Right lobe of liver (tissue), 6 donors: ENCODE measurements around the gene DHX34. TPM values are rescaled to one million over a fixed set of nuclear protein-coding genes. Genes with fewer than 3 reads are reported as not detected.
A peak's percentile ranks its signal among the peaks of the same experiment; 100 is the strongest.

Source experiments
- ATAC-seq, 4 donors: fragments of 200-7000 bp; cut with Tn5 transposase; one replicate each; pipeline ENCODE4 v1.9.1; 2020; ENCODE audit warnings: mild to moderate bottlenecking in 4 of 4, moderate library complexity in 4 of 4
- DNase-seq, 3 donors: peaks; one replicate each; pipeline ENCODE4 v3.0.0-alpha.2; 2020
- H3K27ac ChIP-seq, 3 donors: fragments of 200-600 bp; one replicate each; pipeline ENCODE4 v1.8.0; 2022
- H3K27me3 ChIP-seq, 2 donors: fragments of 200-600 bp; one replicate each; pipeline ENCODE4 v1.8.0; 2022
- H3K36me3 ChIP-seq, 4 donors: fragments of 200-600 bp; sonication (generic) in 1 of 4; one replicate each; pipeline versions ENCODE4 v1.5.1 to v1.8.0; 2017 to 2022; ENCODE audit warnings: control low read depth in 1 of 4
- H3K4me1 ChIP-seq, 4 donors: fragments of 200-600 bp; sonication (generic) in 1 of 4; one replicate each; pipeline versions ENCODE4 v1.5.1 to v1.8.0; 2017 to 2022; ENCODE audit warnings: control low read depth in 1 of 4
- H3K4me3 ChIP-seq, 3 donors: fragments of 200-600 bp; one replicate each; pipeline ENCODE4 v1.8.0; 2022
- H3K9me3 ChIP-seq, 4 donors: fragments of 200-600 bp; sonication (generic) in 1 of 4; one replicate each; pipeline versions ENCODE4 v1.5.1 to v1.8.0; 2017 to 2022; ENCODE audit warnings: control low read depth in 1 of 4
- CTCF ChIP-seq, 4 donors: fragments of 200-600 bp in 3 of 4; fragments of 450-650 bp in 1 of 4; IDR thresholded peaks; one replicate each; pipeline versions ENCODE4 v1.5.1 to v1.8.0; 2016 to 2022; ENCODE audit warnings: antibody characterized with exemption in 4 of 4, mild to moderate bottlenecking in 2 of 4
- POLR2A ChIP-seq: fragments of 450-650 bp; IDR thresholded peaks from one replicate; pipeline ENCODE4 v1.6.1; 2017; ENCODE audit warnings: antibody characterized with exemption, mild to moderate bottlenecking
- WGBS: methylation state at CpG from one replicate; pipeline ENCODE4 v1.1.6; 2018; ENCODE audit warnings: low coverage, low lambda C conversion rate; ENCODE audit not compliant: insufficient coverage; ENCODE audit errors: missing lambda C conversion rate; 5-methylcytosine and 5-hydroxymethylcytosine counted together
- intact Hi-C, 2 donors: fragments of 100-400 bp; cut with DNase I; formaldehyde crosslinking; loops; one replicate each; pipeline versions ENCODE4 v1.11.2 to v1.14.1; 2022
- total RNA-seq, 6 experiments: library from RNA; depleted of rRNA in 2 of 6; stranded (reverse); fragments of >200 nt in 2 of 6; fragmentation: NEBNext Ultra II Directional in 3 of 6; extraction: Animal tissue kit (Norgen Biotek cat#: 25700) in 3 of 6; gene quantifications; one replicate each; pipeline versions ENCODE4 v1.1.0 to v1.2.4, GENCODE V29; 2016 to 2023
- donor health status: DM: no; HTN: yes; CAD: no.
- donor health status: DM: no; HTN: no; CAD: no.
- donor health status: DM: no; HTN: no; CAD: no.
- donor health status: DM: no; HTN: yes; CAD: no.
- donor health status: DM: no; HTN: yes; CAD: no.

Gene DHX34
- total RNA-seq, 6 experiments from 2014 or later: 5.2 to 11.9 (median 8.7) TPM

- Histone ChIP-seq H3K36me3 (no peaks in the 10 kb centered on the region), H3K9me3 (no peaks in the 10 kb centered on the region), H3K4me3 (no peak overlapping the region), H3K27ac (peak overlapping the region; percentile 31 to 80 (median 47)), H3K4me1 (peaks cover 0 to 11% (median 0%) of the 10 kb centered on the region in 4 donors), H3K27me3 (no peaks in the 10 kb centered on the region)
- DNase-seq (peak; percentile 81 to 85 (median 83)), ATAC-seq (peak; percentile 90 to 94 (median 90))
- WGBS: 4% methylated on average over 14 of the region's 14 CpGs
- TF ChIP-seq POLR2A (no peak), CTCF (IDR thresholded peaks at IDR 0.05) (peak; percentile 95 to 97 (median 95))
- intact Hi-C loops: no loop called here
These were observed 43.8 kb upstream of the DHX34 start for GRCh38 chr19:47305309-47305751.

DNA sequence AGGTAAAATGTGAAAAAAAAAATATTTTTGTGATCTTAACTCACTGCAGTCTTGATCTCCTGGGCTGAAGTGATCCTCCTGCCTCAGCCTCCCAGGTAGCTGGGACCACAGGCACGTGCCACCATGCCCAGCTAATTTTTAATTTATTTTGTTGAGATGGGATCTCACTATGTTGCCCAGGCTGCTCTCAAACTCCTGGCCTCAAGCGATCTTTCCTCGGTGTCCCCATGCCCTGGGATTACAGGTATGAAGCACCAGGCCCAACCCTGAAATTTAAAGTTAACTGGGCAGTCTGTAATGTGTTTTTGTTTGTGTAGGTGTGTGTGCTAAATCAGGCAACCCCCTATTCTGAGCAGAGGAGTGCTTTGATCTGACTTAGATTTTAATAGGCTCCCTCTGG, 42.8 kb upstream of the DHX34 start:
- H3K4me1 ChIP-seq: peaks cover 0 to 11% (median 0%) of the 10 kb centered on the region in 4 donors
- no peaks in the 10 kb centered on the region for H3K36me3 ChIP-seq
- DNase-seq (no peak), ATAC-seq (no peak)
- peak overlapping the region in 2 of 3 donors; percentile 31 to 80 for H3K27ac ChIP-seq
- TF ChIP-seq POLR2A (no peak), CTCF (IDR thresholded peaks at IDR 0.05) (no peak)
- intact Hi-C loops: no loop called here
- WGBS: 92% methylated on average over 3 of the region's 3 CpGs
- H3K4me3 ChIP-seq: no peak overlapping the region
- H3K9me3 ChIP-seq: no peaks in the 10 kb centered on the region
- no peaks in the 10 kb centered on the region for H3K27me3 ChIP-seq

DNA sequence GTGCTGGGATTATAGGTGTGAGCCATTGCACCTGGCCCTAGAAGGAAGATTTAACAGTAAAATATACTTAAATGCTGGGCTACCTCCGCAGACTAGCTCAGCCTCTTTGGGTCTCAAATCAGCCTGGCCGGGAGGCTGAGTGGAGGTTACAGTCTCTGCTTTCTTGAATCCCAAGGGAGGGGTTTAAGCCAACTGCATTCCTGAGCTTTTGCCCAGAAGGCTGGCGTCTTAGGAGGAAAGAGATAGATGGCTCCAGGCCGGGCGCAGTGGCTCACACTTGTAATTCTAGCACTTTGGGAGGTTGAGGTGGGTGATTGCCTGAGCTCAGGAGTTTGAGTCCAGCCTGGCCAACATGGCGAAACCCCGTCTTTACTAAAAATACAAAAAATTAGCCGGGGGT, 40.1 kb upstream of the DHX34 start:
- no peak for ATAC-seq
- Histone ChIP-seq H3K36me3 (no peaks in the 10 kb centered on the region), H3K4me3 (no peak overlapping the region), H3K27ac (no peak overlapping the region), H3K27me3 (no peaks in the 10 kb centered on the region), H3K9me3 (no peaks in the 10 kb centered on the region), H3K4me1 (peaks cover 0 to 14% (median 0%) of the 10 kb centered on the region in 4 donors)
- 89% methylated on average over 4 of the region's 8 CpGs for WGBS
- TF ChIP-seq CTCF (IDR thresholded peaks at IDR 0.05) (no peak), POLR2A (no peak)
- no peak for DNase-seq
- intact Hi-C loops: no loop called here

DNA sequence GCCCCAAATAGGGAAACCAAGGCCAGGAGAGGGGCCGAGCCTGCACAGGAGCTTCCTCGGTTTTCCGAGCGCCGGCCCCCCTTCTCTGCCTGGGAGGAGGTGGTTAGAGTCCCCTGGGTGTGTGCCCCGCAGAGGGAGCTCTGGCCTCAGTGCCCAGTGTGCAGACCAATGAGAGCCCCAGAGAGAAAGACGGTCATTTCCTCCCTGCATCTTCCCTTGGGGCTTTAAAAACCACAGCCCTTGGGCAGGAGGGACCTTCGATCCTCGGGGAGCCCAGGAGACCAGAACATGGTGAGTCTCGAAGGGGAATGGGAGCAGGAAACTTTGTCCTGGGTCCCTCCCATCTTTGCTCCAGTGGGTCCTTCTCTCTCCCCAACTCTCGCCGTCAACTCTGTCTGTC, 39.5 kb upstream of the DHX34 start, which contains the start of gene C5AR1:
Gene C5AR1 (plus strand): TSS at position 254 of the 400 bp plus-strand sequence. CDS start 35 bp downstream, at position 289.
- TF ChIP-seq CTCF (IDR thresholded peaks at IDR 0.05): no peak
- peak; percentile 47 for TF ChIP-seq POLR2A
- intact Hi-C loops: no loop called here
- ATAC-seq: peak in 3 of 4 donors; percentile 17 to 51 (median 45)
- Histone ChIP-seq H3K9me3 (no peaks in the 10 kb centered on the region), H3K36me3 (no peaks in the 10 kb centered on the region), H3K27me3 (no peaks in the 10 kb centered on the region), H3K4me3 (peak within 1 kb of the TSS in 1 of 3 donors; percentile 18), H3K27ac (peak within 1 kb of the TSS; percentile 36 to 55 (median 49)), H3K4me1 (peaks cover 0 to 14% (median under 1%) of the 10 kb centered on the region in 4 donors)
- DNase-seq: peak in 2 of 3 donors; percentile 66 to 70
- WGBS: 43% methylated on average over 9 of the region's 12 CpGs
